Measurements from ENCODE around the gene MAOB. TPM values are rescaled to one million over a fixed set of nuclear protein-coding genes. Genes with fewer than 3 reads are reported as not detected.

Gene MAOB
- polyA plus RNA-seq, 4 donors = 3.7 to 60.6 (median 41.7) TPM

- no peak for DNase-seq (ENCODE audit: low read depth in 4 of 4, low spot score in 3 of 4)
Observed at GRCh38 chrX:43718956-43719355, 163.3 kb downstream of the MAOB start.

DNA sequence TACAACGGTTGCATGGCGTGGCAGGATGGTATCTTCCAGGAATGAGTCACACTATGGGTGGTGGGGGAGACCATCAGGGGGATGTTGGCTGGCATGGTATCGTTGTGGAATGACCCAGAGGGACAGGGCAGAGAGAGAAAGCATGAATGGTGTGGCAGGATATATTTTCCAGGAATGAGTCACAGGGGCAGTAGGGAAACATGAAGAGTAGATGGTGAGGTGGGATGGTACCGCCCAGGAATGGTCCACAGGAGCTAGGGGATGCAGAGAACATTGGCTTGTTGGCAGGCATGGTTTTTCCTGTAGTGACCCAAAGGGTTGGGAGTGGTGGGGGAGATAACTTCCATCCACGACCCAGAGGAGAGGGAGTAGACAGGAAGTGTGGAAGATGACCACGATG, 163.7 kb downstream of the MAOB start:
- no peak for DNase-seq (ENCODE audit: low read depth in 4 of 4, low spot score in 3 of 4)

GRCh38 chrX:43718081-43718480, 164.2 kb downstream of the MAOB start:
- DNase-seq (ENCODE audit: low read depth in 4 of 4, low spot score in 3 of 4) = no peak

- no peak for DNase-seq (ENCODE audit: low read depth in 4 of 4, low spot score in 3 of 4)
Observed at GRCh38 chrX:43717161-43717560, 165.1 kb downstream of the MAOB start.

DNA sequence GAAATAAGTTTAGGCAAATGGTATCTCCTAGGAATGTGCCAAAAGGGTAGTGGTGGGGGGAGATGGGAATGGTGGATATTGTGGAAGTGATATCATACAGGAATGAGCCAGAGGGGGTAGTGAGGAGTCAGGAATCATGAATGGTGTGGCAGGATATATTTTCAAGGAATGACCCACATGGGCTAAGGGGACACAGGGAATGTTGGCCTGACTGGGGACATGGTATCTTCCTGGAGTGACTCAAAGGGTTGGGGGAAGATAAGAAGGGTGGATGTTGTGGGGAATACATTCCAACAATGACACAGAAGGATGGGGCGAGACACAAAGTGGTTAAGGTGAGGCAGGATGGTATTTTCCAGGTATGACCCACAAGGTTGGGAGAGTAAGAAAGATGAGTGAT, 165.6 kb downstream of the MAOB start:
- no peak for DNase-seq (ENCODE audit: low read depth in 4 of 4, low spot score in 3 of 4)

Other genes with a start within 250 kb of the MAOB start
- 10 to 100 TPM in 3 of 4 donors, 1 to 10 TPM in 1; 2.7 to 25.2 (median 21.0) TPM for gene MAOA, start 226.2 kb downstream of the MAOB start, polyA plus RNA-seq (ENCODE audit: insufficient read length in 4 of 4)
- gene NDP, start 90.9 kb upstream of the MAOB start, polyA plus RNA-seq (ENCODE audit: insufficient read length in 4 of 4) = 1 to 10 TPM in 3 of 4 donors, under 1 TPM in 1; 0.98 to 4.1 (median 1.9) TPM

Data from left renal pelvis (tissue), 4 donors.